Measurements from ENCODE around the gene UTS2. TPM values are rescaled to one million over a fixed set of nuclear protein-coding genes. Genes with fewer than 3 reads are reported as not detected.

Gene UTS2, protein sequence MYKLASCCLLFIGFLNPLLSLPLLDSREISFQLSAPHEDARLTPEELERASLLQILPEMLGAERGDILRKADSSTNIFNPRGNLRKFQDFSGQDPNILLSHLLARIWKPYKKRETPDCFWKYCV
- 1 to 10 TPM in 1 of 3 donors, not detected in 2; 1.4 TPM for total RNA-seq

DNA sequence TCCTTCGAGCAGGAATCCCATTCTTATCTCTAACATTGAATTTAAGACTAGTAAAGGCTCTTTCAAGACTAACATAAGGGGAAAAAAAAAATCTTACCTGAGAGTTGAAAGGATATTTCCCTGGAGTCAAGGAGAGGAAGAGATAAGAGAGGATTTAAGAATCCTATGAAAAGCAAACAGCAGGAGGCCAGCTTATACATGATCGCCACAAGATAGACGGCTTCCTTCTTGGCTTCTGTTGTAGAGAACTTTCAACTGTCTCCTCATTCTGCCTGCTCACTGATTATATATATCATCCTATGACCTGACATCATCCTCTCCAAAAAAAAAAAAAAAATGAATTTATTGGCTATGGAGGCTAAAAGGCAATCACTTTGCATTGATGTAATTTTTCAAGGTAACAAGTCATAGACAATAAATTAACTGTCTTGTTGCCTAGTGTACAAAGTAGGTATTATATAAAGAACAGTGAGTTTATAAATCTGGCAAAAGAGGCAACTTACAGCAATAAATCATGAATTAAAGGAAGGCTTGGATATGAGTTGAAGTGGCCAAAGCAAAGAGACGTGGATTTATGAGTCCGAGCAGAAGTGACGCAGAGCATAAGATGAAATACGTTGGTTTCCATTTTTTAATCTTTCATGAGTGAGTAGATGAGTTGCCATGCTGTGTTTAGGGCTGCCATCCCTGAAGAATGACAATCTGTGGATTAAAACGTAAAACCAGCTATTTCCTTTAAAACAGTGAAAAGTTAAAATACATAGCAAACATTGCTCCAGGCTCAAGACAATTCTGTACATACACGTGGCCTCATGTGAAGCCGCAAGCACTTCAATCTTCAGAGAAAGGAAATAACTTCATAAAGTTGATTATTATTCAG, at the start of gene UTS2:
Gene UTS2, minus strand, starts transcription at position 262 of the 880 bp plus-strand sequence. Its CDS starts 62 bp downstream, at position 200.
- no peaks in the 10 kb centered on the region for H3K27me3 Mint-ChIP-seq (ENCODE audit: low read depth)
- no peak for DNase-seq
- peaks cover 4% of the 10 kb centered on the region for H3K4me1 Mint-ChIP-seq (ENCODE audit: low read depth)
- no peaks in the 10 kb centered on the region for H3K36me3 Mint-ChIP-seq (ENCODE audit: insufficient read depth)
- H3K4me3 Mint-ChIP-seq: no peak within 1 kb of the TSS
- no peaks in the 10 kb centered on the region for H3K9me3 Mint-ChIP-seq
- ATAC-seq: no peak

DNA sequence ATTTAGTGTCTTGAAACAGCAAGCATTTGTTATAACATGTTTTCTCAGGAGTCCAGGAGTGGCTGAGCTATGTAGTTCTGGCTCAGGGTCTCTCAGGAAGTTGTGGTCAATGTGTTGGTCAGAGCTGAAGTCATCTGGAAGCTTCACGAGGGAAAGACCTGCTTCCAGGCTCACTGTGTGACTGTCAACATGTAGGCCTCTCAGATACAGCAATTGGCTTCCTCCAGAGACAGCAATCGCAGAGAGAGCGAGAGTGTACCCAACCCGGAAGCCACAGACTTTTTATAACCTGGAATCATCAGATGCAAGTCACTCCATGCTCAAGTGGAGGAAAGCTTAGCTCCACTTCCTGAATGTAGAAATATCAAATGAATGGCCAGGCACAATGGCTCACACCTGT, 46.9 kb upstream of the UTS2 start:
- no peak for DNase-seq
- Mint-ChIP-seq H3K9me3 (no peaks in the 10 kb centered on the region), H3K36me3 (ENCODE audit: insufficient read depth) (peaks cover 4% of the 10 kb centered on the region), H3K4me3 (no peak overlapping the region), H3K4me1 (ENCODE audit: low read depth) (peaks cover 21% of the 10 kb centered on the region), H3K27me3 (ENCODE audit: low read depth) (no peaks in the 10 kb centered on the region)
- ATAC-seq: no peak

DNA sequence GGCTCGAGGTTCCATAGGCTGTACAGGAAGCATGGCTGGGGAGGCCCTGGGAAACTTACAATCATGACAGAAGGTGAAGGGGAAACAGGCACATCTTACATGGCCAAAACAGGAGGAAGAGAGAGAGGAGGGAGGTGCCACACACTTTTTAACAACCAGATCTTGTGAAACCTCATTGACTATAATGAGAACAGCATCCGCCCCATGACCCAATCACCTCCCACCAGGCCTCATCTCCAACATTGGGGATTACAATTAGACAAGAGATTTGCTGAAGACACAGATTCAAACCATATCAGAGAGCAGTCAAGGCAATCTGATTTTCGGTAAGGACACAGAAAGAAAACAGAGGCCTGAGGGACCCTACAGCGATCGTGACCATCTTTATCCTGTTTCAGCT, 46.1 kb upstream of the UTS2 start:
- no peaks in the 10 kb centered on the region for H3K27me3 Mint-ChIP-seq (ENCODE audit: low read depth)
- ATAC-seq (no peak), DNase-seq (no peak)

DNA sequence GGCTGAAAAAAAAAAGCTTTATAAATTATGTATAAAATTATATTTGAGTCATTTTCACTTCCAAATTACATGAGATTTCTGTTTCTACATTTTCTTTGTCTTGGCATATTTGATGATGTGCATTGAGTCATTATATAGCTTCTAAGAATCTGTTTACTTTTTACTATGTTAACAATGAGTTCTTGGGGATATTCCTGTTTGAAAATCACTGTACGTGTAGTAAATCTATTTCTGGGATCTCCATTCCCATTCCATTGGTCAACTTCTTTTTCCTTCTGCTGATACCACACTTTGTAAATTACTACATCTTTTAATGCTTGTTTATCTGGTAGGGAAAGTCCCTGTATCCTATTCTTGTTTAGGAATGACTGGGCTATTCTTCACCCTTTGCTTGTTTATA, 44.1 kb upstream of the UTS2 start:
- H3K36me3 Mint-ChIP-seq (ENCODE audit: insufficient read depth): peaks cover 4% of the 10 kb centered on the region
- H3K27me3 Mint-ChIP-seq (ENCODE audit: low read depth): no peaks in the 10 kb centered on the region
- peaks cover 15% of the 10 kb centered on the region for H3K4me1 Mint-ChIP-seq (ENCODE audit: low read depth)
- no peaks in the 10 kb centered on the region for H3K9me3 Mint-ChIP-seq
- DNase-seq: no peak
- ATAC-seq: no peak
- H3K4me3 Mint-ChIP-seq: no peak overlapping the region

More for the DNA sequence above, 46.1 kb upstream of the UTS2 start:
- H3K4me1 Mint-ChIP-seq (ENCODE audit: low read depth): peaks cover 21% of the 10 kb centered on the region
- H3K36me3 Mint-ChIP-seq (ENCODE audit: insufficient read depth): peaks cover 4% of the 10 kb centered on the region
- no peak overlapping the region for H3K4me3 Mint-ChIP-seq
- H3K9me3 Mint-ChIP-seq: no peaks in the 10 kb centered on the region

DNA sequence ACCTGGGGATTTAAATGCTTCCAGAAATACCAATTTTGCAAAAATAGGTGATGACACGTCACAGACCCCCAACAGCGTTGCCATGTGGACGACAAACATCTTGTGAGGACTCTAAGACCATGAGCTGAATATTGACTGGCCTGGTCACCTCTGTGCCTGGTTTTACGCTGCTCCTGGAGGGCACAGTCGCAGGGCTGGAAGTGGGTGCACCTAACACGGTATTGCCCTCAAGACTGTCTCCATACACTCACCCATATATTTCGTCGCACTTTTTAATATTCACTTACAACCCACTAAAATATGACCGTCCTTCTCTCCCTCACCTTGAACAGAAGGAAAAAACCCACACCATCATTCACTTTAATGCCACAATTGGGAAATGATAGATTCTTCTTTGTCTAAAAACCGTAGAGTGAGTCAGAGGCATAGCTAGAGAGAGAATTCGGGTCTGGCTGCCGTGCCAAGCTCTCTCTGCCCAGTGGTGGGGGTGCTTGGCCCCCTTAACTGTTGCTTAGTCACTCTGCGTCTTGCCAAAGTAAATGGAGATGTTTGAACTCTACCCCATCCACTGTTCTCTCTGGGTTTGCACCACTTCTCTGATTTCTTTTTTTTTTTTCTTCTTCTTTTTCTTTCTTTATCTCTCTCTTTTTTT, 40.8 kb upstream of the UTS2 start:
- Mint-ChIP-seq H3K4me1 (ENCODE audit: low read depth) (peaks cover 4% of the 10 kb centered on the region), H3K4me3 (no peak overlapping the region), H3K36me3 (ENCODE audit: insufficient read depth) (peaks cover 7% of the 10 kb centered on the region), H3K27me3 (ENCODE audit: low read depth) (peaks cover 4% of the 10 kb centered on the region), H3K9me3 (peaks cover 4% of the 10 kb centered on the region)
- no peak for DNase-seq
- no peak for ATAC-seq

DNA sequence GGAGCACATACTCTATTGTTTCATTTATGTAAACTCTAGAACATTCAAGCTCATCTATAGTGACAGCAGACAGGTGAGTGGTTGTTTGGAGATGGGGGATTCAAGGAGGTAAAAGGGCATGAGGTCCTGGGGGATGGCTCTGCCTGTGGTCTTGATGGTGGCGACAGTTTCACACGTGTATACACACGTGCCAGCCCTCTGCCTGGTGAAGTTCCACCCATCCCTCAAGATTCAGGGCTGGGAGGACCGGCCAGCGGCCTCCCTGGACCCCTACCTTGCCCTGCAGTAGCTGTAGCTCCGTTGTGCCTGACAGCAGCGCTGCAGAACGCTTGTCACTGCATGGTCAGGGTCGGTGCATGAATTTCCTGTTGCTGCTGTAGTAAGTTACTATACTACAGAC, 38.9 kb upstream of the UTS2 start:
- peaks cover 12% of the 10 kb centered on the region for H3K36me3 Mint-ChIP-seq (ENCODE audit: insufficient read depth)
- no peak for ATAC-seq
- H3K4me3 Mint-ChIP-seq: no peak overlapping the region
- H3K9me3 Mint-ChIP-seq: peaks cover 4% of the 10 kb centered on the region
- H3K4me1 Mint-ChIP-seq (ENCODE audit: low read depth): peaks cover 2% of the 10 kb centered on the region
- peaks cover 8% of the 10 kb centered on the region for H3K27me3 Mint-ChIP-seq (ENCODE audit: low read depth)
- no peak for DNase-seq

DNA sequence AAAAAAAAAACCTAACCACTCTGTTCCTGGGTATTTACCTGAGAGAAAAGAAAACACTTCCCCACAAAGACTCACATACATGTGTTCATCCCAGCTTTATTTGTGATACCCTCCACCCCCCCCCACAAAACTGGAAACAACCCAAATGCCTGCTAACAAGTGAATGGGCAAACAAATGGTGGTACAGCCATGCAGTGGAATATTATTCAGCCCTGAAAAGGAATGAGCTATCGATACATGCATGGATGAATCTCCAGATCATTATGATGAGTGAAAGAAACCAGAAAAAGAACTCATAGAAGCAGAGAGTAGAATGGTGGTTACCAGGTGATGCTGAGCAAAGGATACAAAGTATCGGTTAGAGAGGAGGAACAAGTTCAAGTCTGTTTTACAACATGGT, 38.0 kb upstream of the UTS2 start:
- peaks cover 2% of the 10 kb centered on the region for H3K4me1 Mint-ChIP-seq (ENCODE audit: low read depth)
- peaks cover 4% of the 10 kb centered on the region for H3K9me3 Mint-ChIP-seq
- no peak for ATAC-seq
- peaks cover 8% of the 10 kb centered on the region for H3K27me3 Mint-ChIP-seq (ENCODE audit: low read depth)
- H3K36me3 Mint-ChIP-seq (ENCODE audit: insufficient read depth): peaks cover 12% of the 10 kb centered on the region
- H3K4me3 Mint-ChIP-seq: no peak overlapping the region
- DNase-seq: no peak

DNA sequence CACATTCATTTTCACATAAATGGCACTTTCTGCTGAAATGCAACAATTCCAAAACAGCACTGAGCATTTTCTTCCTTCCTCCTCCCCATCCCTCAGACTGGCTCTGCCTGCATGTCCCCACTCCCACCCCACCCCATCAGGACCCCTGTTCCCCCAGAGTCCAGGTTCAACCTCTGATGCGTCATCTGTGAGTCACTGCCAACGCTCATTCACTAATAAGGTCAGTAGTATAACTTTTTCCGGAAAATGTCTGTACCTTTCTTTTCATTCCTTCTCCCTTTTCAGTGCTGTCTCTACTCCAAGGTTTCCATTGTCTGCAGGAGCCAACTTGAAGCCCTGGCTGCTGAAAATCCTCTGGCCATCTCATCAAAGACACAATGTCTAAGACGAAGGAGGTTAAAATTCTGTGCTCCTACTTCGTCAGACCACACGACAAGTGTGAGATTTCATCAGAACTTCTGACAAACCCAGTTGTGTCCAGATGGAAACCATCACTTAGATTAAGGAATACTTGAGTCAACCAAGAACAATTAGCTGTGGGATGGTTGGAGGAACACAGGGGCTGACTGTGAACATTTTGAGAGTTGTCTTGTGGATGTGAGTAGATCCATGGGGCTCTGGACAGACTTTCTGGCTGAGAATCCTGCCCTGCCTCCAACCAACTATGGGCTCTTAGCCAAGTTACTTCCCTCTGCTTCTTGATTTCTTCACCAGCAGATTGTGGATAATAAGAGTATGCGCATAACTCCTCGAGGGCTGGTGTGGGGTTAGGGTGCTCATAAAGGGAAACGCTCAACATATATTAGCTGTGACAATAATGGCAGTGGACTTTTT, 35.6 kb upstream of the UTS2 start:
- H3K27me3 Mint-ChIP-seq (ENCODE audit: low read depth): peaks cover 8% of the 10 kb centered on the region
- H3K4me1 Mint-ChIP-seq (ENCODE audit: low read depth): peaks cover 3% of the 10 kb centered on the region
- peaks cover 4% of the 10 kb centered on the region for H3K9me3 Mint-ChIP-seq
- ATAC-seq: no peak
- no peak for DNase-seq
- H3K36me3 Mint-ChIP-seq (ENCODE audit: insufficient read depth): peaks cover 12% of the 10 kb centered on the region
- no peak overlapping the region for H3K4me3 Mint-ChIP-seq

DNA sequence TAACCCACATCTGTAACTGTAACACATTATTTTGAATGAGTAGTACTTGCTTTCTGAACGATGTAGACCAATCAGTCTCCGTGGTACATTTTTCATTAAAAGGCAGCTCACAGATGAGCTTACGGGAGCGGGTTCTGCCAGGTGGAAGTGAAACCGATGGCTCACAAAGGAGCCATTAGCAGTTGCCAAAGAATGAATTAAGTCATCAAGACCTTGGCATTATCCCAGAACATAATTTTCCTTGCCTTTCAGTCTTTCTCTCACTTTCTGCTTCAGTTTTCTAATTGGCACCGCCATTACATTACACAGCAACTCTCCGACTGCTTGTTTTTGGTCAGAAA, 33.5 kb upstream of the UTS2 start:
- H3K4me3 Mint-ChIP-seq: no peak overlapping the region
- H3K9me3 Mint-ChIP-seq: peaks cover 4% of the 10 kb centered on the region
- peaks cover 3% of the 10 kb centered on the region for H3K4me1 Mint-ChIP-seq (ENCODE audit: low read depth)
- peaks cover 12% of the 10 kb centered on the region for H3K36me3 Mint-ChIP-seq (ENCODE audit: insufficient read depth)
- ATAC-seq: no peak
- peaks cover 8% of the 10 kb centered on the region for H3K27me3 Mint-ChIP-seq (ENCODE audit: low read depth)
- DNase-seq: no peak

DNA sequence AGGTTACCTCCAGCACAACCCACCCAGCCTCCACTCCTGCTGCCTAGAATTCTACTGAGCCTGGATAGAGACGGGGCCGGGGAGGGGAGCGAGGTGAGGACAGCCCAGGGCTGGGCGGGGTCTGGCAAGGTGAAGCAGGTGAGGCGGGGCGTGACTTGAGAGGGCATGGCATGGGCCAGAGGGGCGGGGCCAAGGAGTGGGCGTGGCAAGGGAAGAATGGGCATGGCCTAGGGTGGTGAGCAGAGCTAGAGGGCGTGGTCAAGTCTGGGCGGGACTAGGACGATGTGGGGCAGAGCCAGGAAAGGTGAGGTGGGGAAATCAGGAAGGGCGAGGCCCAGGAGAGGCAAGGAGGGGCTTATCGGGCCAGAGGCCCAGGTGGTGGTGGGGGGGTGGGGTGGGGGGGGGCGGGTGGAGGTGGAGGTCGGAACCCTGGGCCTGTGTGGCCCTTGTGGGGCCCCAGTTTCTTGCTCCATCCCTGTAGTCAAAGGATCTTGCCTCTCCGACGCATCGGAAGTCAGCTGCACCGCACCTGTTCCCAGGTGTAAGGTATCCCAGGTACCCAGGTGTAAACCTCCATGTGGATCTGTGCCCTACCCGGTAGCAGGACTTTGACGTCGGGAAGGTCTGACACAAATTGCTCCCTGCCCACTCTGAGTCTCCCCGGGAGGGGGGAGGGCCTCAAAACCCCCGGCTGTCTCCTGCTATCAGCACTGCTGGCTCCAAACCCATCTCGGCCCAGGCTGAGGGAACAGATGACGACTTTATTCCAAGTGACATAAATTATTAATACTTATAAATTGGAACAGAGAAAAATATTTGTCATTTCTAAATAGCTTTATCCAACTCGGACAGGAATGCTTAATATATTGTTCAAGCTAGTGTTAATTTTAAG, 32.9 kb upstream of the UTS2 start:
- no peak for ATAC-seq
- H3K36me3 Mint-ChIP-seq (ENCODE audit: insufficient read depth): peaks cover 9% of the 10 kb centered on the region
- H3K27me3 Mint-ChIP-seq (ENCODE audit: low read depth): peaks cover 8% of the 10 kb centered on the region
- no peak overlapping the region for H3K4me3 Mint-ChIP-seq
- peaks cover under 1% of the 10 kb centered on the region for H3K9me3 Mint-ChIP-seq
- H3K4me1 Mint-ChIP-seq (ENCODE audit: low read depth): peaks cover 3% of the 10 kb centered on the region
- DNase-seq: no peak

DNA sequence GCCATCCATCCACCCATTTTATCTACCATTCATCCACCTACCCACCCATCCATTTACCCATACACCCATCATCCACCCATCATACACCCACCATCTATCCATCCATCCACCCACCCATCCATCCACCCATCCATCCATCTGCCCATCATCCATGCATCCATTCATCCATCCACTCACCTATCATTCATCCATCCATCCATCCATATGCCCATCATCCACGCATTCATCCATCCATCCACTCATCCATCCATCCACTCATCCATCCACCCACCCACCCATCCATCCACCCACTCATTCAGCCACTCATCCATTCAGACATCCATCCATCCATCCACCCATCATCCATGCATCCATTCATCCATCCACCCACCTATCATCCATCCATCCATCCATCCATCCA, 31.9 kb upstream of the UTS2 start:
- H3K36me3 Mint-ChIP-seq (ENCODE audit: insufficient read depth): peaks cover 5% of the 10 kb centered on the region
- peaks cover 3% of the 10 kb centered on the region for H3K4me1 Mint-ChIP-seq (ENCODE audit: low read depth)
- no peak for ATAC-seq
- H3K4me3 Mint-ChIP-seq: no peak overlapping the region
- DNase-seq: no peak
- no peaks in the 10 kb centered on the region for H3K9me3 Mint-ChIP-seq
- H3K27me3 Mint-ChIP-seq (ENCODE audit: low read depth): peaks cover 4% of the 10 kb centered on the region

DNA sequence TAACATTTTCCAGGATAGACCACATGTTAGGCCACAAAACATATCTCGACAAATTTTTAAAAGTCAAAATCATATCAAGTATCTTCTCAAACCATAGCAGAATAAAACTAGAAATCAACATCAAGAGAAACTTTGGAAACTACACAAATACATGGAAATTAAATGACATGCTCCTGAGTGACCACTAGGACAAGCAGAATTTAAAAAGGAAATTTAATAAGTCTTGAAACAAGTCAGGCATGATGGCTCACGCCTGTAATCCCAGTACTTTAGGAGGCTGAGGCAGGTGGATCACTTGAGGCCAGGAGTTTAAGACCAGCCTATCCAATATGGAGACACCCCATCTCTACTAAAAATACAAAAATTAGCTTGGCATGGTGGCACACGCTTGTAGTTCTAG, 26.4 kb upstream of the UTS2 start:
- ATAC-seq: no peak
- peaks cover 13% of the 10 kb centered on the region for H3K4me1 Mint-ChIP-seq (ENCODE audit: low read depth)
- no peaks in the 10 kb centered on the region for H3K27me3 Mint-ChIP-seq (ENCODE audit: low read depth)
- H3K36me3 Mint-ChIP-seq (ENCODE audit: insufficient read depth): peaks cover 7% of the 10 kb centered on the region
- no peak overlapping the region for H3K4me3 Mint-ChIP-seq
- peaks cover 12% of the 10 kb centered on the region for H3K9me3 Mint-ChIP-seq
- DNase-seq: no peak

DNA sequence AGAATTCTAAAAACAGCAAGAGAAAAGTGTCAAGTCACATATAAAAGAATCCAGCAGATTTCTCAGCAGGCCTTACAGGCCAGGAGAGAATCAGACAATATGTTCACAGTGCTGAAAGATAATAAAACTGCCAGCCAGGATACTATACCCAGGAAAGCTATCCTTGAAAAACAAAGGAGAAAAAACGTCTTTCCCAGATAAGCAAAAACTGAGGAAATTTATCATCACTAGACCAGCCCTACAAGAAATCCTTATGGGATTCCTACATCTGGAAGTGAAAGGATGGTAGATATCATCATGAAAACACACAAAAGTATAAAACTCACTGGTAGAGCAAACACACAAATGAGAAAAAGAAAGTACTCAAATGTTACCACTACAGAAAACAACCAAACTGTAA, 25.2 kb upstream of the UTS2 start:
- H3K4me3 Mint-ChIP-seq: no peak overlapping the region
- DNase-seq (no peak), ATAC-seq (no peak)
- no peaks in the 10 kb centered on the region for H3K27me3 Mint-ChIP-seq (ENCODE audit: low read depth)
- peaks cover 12% of the 10 kb centered on the region for H3K9me3 Mint-ChIP-seq
- H3K36me3 Mint-ChIP-seq (ENCODE audit: insufficient read depth): peaks cover 10% of the 10 kb centered on the region
- H3K4me1 Mint-ChIP-seq (ENCODE audit: low read depth): peaks cover 10% of the 10 kb centered on the region
